ENCODE data around the gene EML5.

GRCh38 chr14:88628033-88628432 is 164.7 kb downstream of the EML5 start:
- TF ChIP-seq POLR2A (IDR thresholded peaks at IDR 0.05; ENCODE audit: low read depth, low read length), result no peak
- TF ChIP-seq POLR2AphosphoS5 (IDR thresholded peaks at IDR 0.05; ENCODE audit: low read depth, low read length), result no peak
- TF ChIP-seq TAF1 (IDR thresholded peaks at IDR 0.05; ENCODE audit: borderline replicate concordance, low read depth, low read length), result no peak

All from GM12892 (cell line).